ENCODE measurements around the gene IGF2.

- TF ChIP-seq CTCF (IDR thresholded peaks at IDR 0.05; ENCODE audit: poor library complexity, severe bottlenecking): no peak
- no peak for TF ChIP-seq EZH2 (IDR thresholded peaks at IDR 0.05; ENCODE audit: borderline replicate concordance, insufficient read depth, low read length, poor library complexity, severe bottlenecking)
- TF ChIP-seq RAD21 (conservative IDR thresholded peaks at IDR 0.05): no peak
Observed at GRCh38 chr11:2101171-2101675, 38.0 kb downstream of the IGF2 start.
